ENCODE measurements around the gene HPCA.

Gene HPCA

GRCh38 chr1:32884032-32884372 is 2.3 kb upstream of the HPCA start:
- TF ChIP-seq CTCF (IDR thresholded peaks at IDR 0.05; ENCODE audit: low read depth, low read length, missing control alignments): no peak
- no peak for DNase-seq (ENCODE audit: extremely low read depth, low read depth)
- H3K4me3 ChIP-seq (replicated peaks; ENCODE audit: low read depth, low read length): no peak overlapping the region

- TF ChIP-seq CTCF (IDR thresholded peaks at IDR 0.05; ENCODE audit: low read depth, low read length, missing control alignments): no peak
- DNase-seq (ENCODE audit: extremely low read depth, low read depth): no peak
- no peak overlapping the region for H3K4me3 ChIP-seq (replicated peaks; ENCODE audit: low read depth, low read length)
These were observed 1.6 kb upstream of the HPCA start for GRCh38 chr1:32884726-32885125.

- no peak for TF ChIP-seq CTCF (IDR thresholded peaks at IDR 0.05; ENCODE audit: low read depth, low read length, missing control alignments)
- no peak for DNase-seq (ENCODE audit: extremely low read depth, low read depth)
- no peak overlapping the region for H3K4me3 ChIP-seq (replicated peaks; ENCODE audit: low read depth, low read length)
These were observed 651 bp upstream of the HPCA start for GRCh38 chr1:32885676-32886003.

GRCh38 chr1:32886828-32887414 is 630 bp downstream of the HPCA start:
- no peak overlapping the region for H3K4me3 ChIP-seq (replicated peaks; ENCODE audit: low read depth, low read length)
- no peak for DNase-seq (ENCODE audit: extremely low read depth, low read depth)
- no peak for TF ChIP-seq CTCF (IDR thresholded peaks at IDR 0.05; ENCODE audit: low read depth, low read length, missing control alignments)

GRCh38 chr1:32887623-32888022 is 1.3 kb downstream of the HPCA start:
- H3K4me3 ChIP-seq (replicated peaks; ENCODE audit: low read depth, low read length): no peak overlapping the region
- TF ChIP-seq CTCF (IDR thresholded peaks at IDR 0.05; ENCODE audit: low read depth, low read length, missing control alignments): no peak
- DNase-seq (ENCODE audit: extremely low read depth, low read depth): no peak

GRCh38 chr1:32888134-32888533 is 1.8 kb downstream of the HPCA start:
- no peak for DNase-seq (ENCODE audit: extremely low read depth, low read depth)
- H3K4me3 ChIP-seq (replicated peaks; ENCODE audit: low read depth, low read length): no peak overlapping the region
- TF ChIP-seq CTCF (IDR thresholded peaks at IDR 0.05; ENCODE audit: low read depth, low read length, missing control alignments): no peak

GRCh38 chr1:32888677-32889420 is 2.6 kb downstream of the HPCA start:
- DNase-seq (ENCODE audit: extremely low read depth, low read depth): no peak
- no peak for TF ChIP-seq CTCF (IDR thresholded peaks at IDR 0.05; ENCODE audit: low read depth, low read length, missing control alignments)
- H3K4me3 ChIP-seq (replicated peaks; ENCODE audit: low read depth, low read length): no peak overlapping the region

Measured in HFF-Myc (cell line).